RWPE1 (cell line): ENCODE measurements around the gene MDN1.
"Not testable (repeated sequence)": the region's sequence is repeated elsewhere in the genome, so short reads cannot be mapped to it uniquely, and the experiment has no call there.

Experiments used
- CTCF ChIA-PET: fragments of 350-600 bp; sonication (Branson Sonifier 250); formaldehyde crosslinking; extraction: SDS; loops from one replicate; lab custom pipeline; 2021; lab: Yijun Ruan, JAX
- POLR2A ChIA-PET: fragments of 400-600 bp; formaldehyde crosslinking; extraction: SDS; loops from one replicate; lab custom pipeline; 2020; ENCODE audit warnings: antibody characterized with exemption; ENCODE audit not compliant: low non-redundant PET; lab: Yijun Ruan, JAX
- DNase-seq: peaks from one replicate; pipeline ENCODE4 v3.0.0; 2012; ENCODE audit warnings: low spot score
- H3K27ac ChIP-seq: fragments of 450-650 bp; 2 replicates; pipeline ENCODE4 v1.5.1; 2017
- TF ChIP-seq, protein P1 (sequence below): fragments of 450-650 bp; conservative IDR thresholded peaks from 2 replicates; pipeline ENCODE4 v1.5.1; 2017; ENCODE audit warnings: low read depth, mild to moderate bottlenecking

MDN1 gene

GRCh38 chr6:89834884-89835792 lies 15.5 kb upstream of the MDN1 start:
- ChIA-PET POLR2A (no interaction called here), CTCF (no interaction called here)

GRCh38 chr6:89830170-89830809 lies 10.7 kb upstream of the MDN1 start:
- peak; percentile 11 for DNase-seq
- POLR2A ChIA-PET: interaction anchor here (1.9 kb wide), 1 partner anchor 11 kb away, joined by 10 read pairs; the partner anchor contains the start of gene MDN1
- CTCF ChIA-PET: no interaction called here
- H3K27ac ChIP-seq: peak overlapping the region; percentile 86
- TF ChIP-seq, protein P1, sequence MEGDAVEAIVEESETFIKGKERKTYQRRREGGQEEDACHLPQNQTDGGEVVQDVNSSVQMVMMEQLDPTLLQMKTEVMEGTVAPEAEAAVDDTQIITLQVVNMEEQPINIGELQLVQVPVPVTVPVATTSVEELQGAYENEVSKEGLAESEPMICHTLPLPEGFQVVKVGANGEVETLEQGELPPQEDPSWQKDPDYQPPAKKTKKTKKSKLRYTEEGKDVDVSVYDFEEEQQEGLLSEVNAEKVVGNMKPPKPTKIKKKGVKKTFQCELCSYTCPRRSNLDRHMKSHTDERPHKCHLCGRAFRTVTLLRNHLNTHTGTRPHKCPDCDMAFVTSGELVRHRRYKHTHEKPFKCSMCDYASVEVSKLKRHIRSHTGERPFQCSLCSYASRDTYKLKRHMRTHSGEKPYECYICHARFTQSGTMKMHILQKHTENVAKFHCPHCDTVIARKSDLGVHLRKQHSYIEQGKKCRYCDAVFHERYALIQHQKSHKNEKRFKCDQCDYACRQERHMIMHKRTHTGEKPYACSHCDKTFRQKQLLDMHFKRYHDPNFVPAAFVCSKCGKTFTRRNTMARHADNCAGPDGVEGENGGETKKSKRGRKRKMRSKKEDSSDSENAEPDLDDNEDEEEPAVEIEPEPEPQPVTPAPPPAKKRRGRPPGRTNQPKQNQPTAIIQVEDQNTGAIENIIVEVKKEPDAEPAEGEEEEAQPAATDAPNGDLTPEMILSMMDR: no peak

More at GRCh38 chr6:89834884-89835792, 15.5 kb upstream of the MDN1 start:
- TF ChIP-seq, protein P1: no peak
- peak overlapping the region; percentile 14; the same call in 1 of the 2 replicates for H3K27ac ChIP-seq
- DNase-seq: no peak

GRCh38 chr6:89829472-89830169 lies 10.0 kb upstream of the MDN1 start, which contains the start of gene CASP8AP2:
TSS of gene CASP8AP2 (plus strand) at chr6:89829880.
- ChIA-PET CTCF (interaction anchor here (0.5 to 0.6 kb wide), 3 partner anchors 9 to 28 kb away, joined by 3 to 5 read pairs (median 3); no protein-coding TSS in a partner anchor), POLR2A (interaction anchor here (1.9 kb wide), 1 partner anchor 10 kb away, joined by 10 read pairs; the partner anchor contains the start of gene MDN1)
- TF ChIP-seq, protein P1: no peak
- H3K27ac ChIP-seq: peak within 1 kb of the TSS; percentile 86
- peak; percentile 99 for DNase-seq

DNA sequence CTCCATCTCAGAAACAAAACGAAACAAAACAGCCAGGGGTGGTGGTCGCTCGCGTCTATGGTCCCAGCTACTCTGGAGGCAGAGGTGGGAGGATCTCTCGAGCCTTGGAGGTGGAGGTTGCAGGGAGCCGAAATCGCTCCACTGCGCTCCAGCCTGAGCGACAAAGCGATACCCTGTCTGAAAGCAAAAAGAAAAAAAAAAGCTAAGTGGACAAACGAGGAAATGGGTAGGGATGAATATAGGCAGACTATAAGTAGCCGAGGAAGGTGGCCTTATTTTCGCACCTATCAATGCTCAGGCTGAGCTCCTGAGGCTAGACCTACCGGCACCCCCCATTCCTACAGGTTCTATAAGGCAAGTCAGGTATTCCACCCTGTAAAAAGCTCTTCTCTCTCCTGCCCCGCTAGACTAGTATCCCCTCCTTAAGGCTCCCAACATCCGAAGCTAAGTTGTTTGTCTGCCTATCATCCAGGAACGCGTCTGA lies 9.4 kb upstream of the MDN1 start:
- TF ChIP-seq, protein P1: no peak
- POLR2A ChIA-PET: interaction anchor here (1.9 kb wide), 1 partner anchor 9 kb away, joined by 10 read pairs; the partner anchor contains the start of gene MDN1
- CTCF ChIA-PET: interaction anchor here (0.5 to 0.6 kb wide), 4 partner anchors 9 to 27 kb away, joined by 3 to 5 read pairs (median 4); no protein-coding TSS in a partner anchor
- H3K27ac ChIP-seq: peak overlapping the region; percentile 86
- peak; percentile 33 for DNase-seq

GRCh38 chr6:89828475-89828987 lies 8.9 kb upstream of the MDN1 start:
- not testable (repeated sequence) for DNase-seq
- ChIA-PET POLR2A (interaction anchor here (1.9 kb wide), 1 partner anchor 9 kb away, joined by 10 read pairs; the partner anchor contains the start of gene MDN1), CTCF (interaction anchor here (0.6 kb wide), 1 partner anchor 14 kb away, joined by 4 read pairs; no protein-coding TSS in a partner anchor)
- H3K27ac ChIP-seq: peak overlapping the region; percentile 86

GRCh38 chr6:89826029-89826528 lies 6.5 kb upstream of the MDN1 start:
- no peak overlapping the region for H3K27ac ChIP-seq
- ChIA-PET POLR2A (no interaction called here), CTCF (interaction anchor here (0.5 kb wide), 1 partner anchor 459 kb away, joined by 3 read pairs; no protein-coding TSS in a partner anchor)
- TF ChIP-seq, protein P1: no peak
- no peak for DNase-seq
